Activated T-cell treated with anti-CD3 and anti-CD28 coated beads, Interleukin-2, amount 50 U/mL, for 48 hours (primary cell): ENCODE measurements around the gene FRS3.
"Not testable (repeated sequence)": the region's sequence is repeated elsewhere in the genome, so short reads cannot be mapped to it uniquely, and the experiment has no call there.

ENCODE experiments used
- DNase-seq, 2 experiments: peaks; one replicate each; pipeline ENCODE4 v3.0.0-alpha.2; 2020

The FRS3 gene

GRCh38 chr6:41779788-41780550, at the start of gene FRS3:
Gene FRS3, minus strand, starts transcription at chr6:41779900. Its CDS starts 2,913 bp downstream, at chr6:41776987.
- DNase-seq: peak; percentile 99 to 100

- no peak for DNase-seq
These were observed 46.8 kb upstream of the FRS3 start for GRCh38 chr6:41826343-41827022.

DNA sequence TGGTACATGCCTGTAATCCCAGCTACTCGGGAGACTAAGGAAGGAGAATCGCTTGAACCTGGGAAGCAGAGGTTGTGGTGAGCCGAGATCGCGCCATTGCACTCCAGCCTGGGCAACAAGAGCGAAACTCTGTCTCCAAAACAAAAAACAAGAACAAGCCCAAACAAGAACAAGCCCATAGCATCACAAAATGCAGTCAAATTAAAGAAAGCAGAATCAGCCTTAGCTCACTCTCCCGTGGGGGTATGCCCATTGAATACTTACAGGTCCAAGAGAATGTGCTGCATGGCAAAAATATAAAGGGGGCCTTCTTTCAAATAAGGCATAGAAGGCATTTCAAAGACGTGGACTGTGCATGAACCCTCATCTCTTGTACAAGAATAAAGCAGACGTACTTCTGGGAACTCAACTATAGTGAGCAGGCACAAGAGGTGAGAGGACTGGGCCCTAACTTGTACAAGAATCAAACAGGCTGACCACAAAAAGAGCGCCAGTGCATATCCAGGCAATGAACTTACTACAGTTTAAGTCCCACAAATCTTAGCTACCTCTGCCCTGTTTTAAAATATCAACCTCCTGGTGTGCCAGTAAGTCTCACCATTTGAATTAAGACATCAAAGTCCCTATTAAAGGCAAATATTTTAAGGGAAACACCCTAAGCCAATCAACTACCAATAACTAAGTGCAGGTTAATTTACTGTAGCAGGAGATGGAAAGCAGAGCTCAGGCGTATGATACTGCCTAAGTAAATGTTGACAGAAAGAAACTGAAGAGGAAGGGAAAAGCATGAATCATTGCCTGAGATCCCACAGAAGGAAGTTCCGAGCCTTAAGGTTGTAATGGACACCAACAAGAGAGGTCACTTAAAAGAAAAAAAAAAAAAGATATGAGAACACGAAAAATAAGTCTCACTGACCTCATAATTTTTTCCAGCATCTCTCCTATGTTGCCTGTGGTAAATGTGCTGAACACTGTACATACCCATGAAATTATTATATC, 45.2 kb upstream of the FRS3 start:
- DNase-seq: no peak

DNA sequence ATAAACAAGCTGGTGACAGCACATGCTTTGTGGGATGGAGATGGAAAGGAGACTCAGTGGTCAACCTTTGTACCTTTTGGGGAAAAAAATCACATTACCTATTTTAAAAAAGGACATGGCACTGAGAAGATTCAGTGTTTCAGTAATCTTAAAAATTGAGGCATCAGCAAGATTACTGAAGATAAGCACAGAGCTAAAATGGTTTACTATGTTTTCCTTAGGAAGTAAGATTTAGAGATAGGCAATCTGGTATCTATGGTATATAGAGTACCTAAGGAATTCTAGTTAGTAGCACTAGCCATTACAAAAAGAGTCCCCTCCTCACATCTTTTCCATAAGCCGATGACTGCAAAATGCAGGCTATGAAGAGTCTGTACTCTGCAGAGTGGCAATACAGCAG, 43.5 kb upstream of the FRS3 start:
- no peak for DNase-seq

- DNase-seq: no peak
These were observed 42.3 kb upstream of the FRS3 start for GRCh38 chr6:41822021-41822420.

DNA sequence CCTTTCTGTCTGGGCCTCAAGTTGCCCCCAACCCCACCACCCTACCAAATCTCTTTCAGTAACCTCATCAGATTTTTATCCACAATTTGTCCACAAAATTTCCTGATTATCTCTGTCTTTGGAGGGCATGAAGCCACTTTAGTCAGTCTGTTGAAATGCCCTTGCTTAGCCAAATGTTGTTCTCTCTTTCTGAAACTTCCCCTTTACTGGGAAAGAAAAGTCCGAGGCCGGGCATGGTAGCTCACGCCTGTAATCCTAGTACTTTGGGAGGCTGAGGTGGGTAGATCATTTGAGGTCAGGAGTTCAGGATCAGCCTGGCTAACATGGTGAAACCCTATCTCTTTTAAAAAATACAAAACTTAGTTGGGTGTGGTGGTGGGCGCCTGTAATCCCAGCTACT, 41.6 kb upstream of the FRS3 start:
- DNase-seq: no peak

- no peak for DNase-seq
These were observed 38.8 kb upstream of the FRS3 start for GRCh38 chr6:41818271-41819054.

DNA sequence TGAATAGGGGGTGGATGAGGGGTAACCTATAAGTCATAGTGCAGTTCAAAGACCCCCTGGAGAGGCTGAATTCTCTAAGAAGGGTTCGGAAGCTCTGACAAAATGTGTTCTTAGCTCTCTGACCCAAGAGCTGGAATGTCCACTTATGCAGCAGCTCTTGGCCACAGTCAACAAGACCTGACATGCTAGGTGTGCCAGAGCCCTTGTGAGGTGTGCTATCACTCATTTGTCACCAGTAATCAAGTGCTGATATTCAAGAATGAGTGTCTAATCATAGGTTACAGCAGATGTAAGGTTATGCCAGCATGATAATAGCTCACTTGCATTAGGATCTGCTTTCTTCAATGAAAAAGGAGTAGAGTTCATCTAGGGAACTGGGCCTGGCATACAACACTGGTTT, 35.9 kb upstream of the FRS3 start:
- DNase-seq: no peak

DNA sequence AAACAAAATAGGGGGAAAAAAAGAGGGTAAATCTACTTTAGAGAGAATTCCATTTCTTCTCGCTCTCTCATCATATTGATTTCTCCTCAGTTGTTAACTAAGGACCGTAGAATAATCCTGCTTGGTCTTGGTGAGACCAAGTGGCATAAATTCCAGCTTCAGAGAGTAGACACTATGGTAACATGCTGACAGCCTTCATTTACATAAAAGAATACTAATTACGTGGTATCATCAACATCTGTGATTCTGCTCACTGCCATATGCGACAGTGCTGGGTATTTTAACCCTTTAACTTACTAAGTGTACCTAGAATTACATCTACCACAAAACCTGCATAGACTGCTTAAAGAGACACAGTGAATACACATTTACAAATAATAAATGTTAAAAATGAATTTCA, 34.9 kb upstream of the FRS3 start:
- DNase-seq: no peak

GRCh38 chr6:41813956-41814355, 34.3 kb upstream of the FRS3 start:
- no peak for DNase-seq

DNA sequence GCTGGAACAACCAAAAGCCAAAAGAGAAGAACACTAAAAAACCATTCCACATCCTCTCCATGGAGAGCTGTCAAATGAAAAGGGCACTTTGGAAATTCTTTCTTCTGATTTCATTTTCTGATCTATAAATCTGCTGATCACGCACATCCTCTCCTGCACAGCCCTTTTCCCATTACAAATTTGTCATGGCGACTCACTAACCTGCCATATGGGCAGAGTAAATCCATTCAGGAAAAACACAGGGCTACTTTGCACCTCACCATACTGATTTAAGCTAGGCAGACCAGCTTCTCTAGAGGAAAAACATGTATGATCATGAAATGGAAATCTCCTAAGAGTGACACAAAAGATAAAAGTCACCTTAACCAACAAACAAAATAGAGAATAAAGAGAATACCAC, 33.8 kb upstream of the FRS3 start:
- no peak for DNase-seq

- DNase-seq: not testable (repeated sequence)
These were observed 32.2 kb upstream of the FRS3 start for GRCh38 chr6:41811946-41812345.

- DNase-seq: no peak
These were observed 31.4 kb upstream of the FRS3 start for GRCh38 chr6:41811095-41811494.

GRCh38 chr6:41805830-41806774, 26.4 kb upstream of the FRS3 start:
- no peak for DNase-seq

DNA sequence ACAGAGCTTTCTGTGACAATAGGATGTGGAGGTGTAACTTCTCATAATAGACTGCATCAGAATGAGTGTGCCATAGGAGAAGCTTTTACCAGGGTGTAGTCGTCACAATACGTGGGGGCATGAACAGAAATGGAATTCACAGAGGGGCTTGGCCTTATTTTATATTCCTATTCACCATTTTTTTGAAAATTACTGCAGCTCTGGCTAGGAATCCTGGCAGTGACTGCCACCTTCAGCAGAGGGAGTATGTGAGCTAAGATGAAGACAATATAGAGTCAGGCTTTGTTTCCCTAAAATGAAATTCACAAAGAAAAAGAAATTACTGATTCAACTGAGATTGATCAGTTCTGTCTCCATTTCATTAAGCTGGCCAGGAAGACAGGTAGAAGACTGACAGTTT, 21.7 kb upstream of the FRS3 start:
- DNase-seq: no peak

GRCh38 chr6:41799559-41799911, 19.8 kb upstream of the FRS3 start:
- DNase-seq: no peak

DNA sequence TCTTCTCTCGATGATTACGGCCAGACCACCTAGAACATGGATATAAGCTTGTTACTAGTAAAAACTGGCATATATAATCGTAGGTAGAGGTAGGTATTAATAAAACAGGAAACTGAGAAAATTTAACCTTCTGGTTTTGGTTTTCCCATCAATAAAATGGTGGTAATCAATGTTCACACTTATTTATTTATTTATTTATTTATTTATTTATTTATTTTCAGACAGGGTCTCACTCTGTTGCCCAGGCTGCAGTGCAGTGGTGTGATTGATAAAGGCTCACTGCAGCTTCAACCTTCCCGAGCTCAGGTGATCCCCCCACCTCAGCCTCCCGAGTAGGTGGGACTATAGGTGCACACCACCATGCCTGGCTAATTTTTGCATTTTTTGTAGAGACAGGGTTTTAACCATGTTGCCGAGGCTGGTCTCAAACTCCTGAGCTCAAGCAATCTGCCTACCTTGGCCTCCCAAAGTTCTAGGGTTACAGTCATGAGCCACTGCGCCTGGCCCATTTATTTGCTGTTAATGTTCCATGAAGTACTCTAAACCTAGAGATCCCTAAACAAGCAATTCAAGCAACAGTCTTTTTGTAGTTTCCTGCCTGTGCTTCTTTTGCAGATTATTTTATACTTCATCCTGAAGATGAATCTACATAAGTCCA, 19.3 kb upstream of the FRS3 start:
- no peak for DNase-seq

DNA sequence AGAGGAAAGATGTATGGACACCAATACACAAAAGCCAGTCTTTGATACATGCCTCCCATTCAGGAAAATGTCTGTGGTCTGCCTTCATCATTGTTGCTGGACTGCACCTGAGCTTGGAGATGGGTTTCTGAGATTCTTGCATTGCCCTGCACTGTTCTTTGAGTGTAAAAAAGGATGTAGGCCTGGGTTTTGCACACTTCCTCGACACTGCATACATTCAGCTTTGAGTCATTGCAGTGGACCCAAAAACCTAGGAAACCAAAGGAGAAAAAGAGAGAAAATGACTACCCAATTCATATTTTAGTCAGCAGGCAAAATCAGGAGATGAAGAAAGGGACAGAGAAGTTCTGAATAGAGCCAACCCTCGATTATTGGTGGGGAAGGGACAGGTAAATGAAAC, 16.8 kb upstream of the FRS3 start:
- DNase-seq: no peak

GRCh38 chr6:41791984-41792383, 12.3 kb upstream of the FRS3 start:
- peak in 1 of 2 experiments; percentile 10 for DNase-seq

GRCh38 chr6:41791305-41791704, 11.6 kb upstream of the FRS3 start:
- no peak for DNase-seq

DNA sequence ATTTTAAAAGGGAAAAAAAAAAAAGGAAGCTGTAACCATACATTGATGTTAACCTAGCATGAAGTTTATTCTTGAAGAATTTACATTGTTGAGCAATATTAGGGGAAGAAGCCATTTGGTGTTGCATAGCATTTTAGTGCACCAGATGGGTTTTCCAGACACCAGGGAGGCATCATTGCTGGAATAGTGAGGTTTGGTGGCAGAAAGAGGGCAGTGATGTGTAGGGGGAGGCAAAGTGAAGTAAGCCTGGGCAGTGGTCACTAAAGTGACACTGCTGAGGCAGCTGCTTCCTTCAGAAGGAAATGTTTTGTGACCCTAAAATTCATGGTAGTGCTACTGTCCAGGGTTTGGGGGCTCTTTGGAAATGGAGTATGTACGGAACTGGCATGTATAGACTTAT, 10.3 kb upstream of the FRS3 start:
- DNase-seq: no peak
